T-helper 1 cell treated with Interleukin-12 subunit alpha and Interleukin-12 subunit beta and Interleukin-4 antibody, amounts not matched to agents 30 μg/mL and 1 μg/mL, for 36 hours (primary cell): ENCODE results near the gene TCF7L1.
"Not testable (repeated sequence)": the region's sequence is repeated elsewhere in the genome, so short reads cannot be mapped to it uniquely, and the experiment has no call there.

Source experiments
- H3K27ac Mint-ChIP-seq: one replicate; pipeline ENCODE4 v1.8.0; 2021; ENCODE audit warnings: mild to moderate bottlenecking, mixed read lengths
- H3K27me3 Mint-ChIP-seq: one replicate; pipeline ENCODE4 v1.8.0; 2021; ENCODE audit warnings: low read depth, mixed read lengths
- H3K36me3 Mint-ChIP-seq: one replicate; pipeline ENCODE4 v1.8.0; 2021; ENCODE audit warnings: low read depth, mixed read lengths
- H3K4me1 Mint-ChIP-seq: one replicate; pipeline ENCODE4 v1.8.0; 2021; ENCODE audit warnings: low read depth, mixed read lengths
- H3K4me3 Mint-ChIP-seq: one replicate; pipeline ENCODE4 v1.8.0; 2021; ENCODE audit warnings: mild to moderate bottlenecking, moderate library complexity, mixed read lengths
- H3K9me3 Mint-ChIP-seq: one replicate; pipeline ENCODE4 v1.8.0; 2021; ENCODE audit warnings: mixed read lengths

TCF7L1 gene

DNA sequence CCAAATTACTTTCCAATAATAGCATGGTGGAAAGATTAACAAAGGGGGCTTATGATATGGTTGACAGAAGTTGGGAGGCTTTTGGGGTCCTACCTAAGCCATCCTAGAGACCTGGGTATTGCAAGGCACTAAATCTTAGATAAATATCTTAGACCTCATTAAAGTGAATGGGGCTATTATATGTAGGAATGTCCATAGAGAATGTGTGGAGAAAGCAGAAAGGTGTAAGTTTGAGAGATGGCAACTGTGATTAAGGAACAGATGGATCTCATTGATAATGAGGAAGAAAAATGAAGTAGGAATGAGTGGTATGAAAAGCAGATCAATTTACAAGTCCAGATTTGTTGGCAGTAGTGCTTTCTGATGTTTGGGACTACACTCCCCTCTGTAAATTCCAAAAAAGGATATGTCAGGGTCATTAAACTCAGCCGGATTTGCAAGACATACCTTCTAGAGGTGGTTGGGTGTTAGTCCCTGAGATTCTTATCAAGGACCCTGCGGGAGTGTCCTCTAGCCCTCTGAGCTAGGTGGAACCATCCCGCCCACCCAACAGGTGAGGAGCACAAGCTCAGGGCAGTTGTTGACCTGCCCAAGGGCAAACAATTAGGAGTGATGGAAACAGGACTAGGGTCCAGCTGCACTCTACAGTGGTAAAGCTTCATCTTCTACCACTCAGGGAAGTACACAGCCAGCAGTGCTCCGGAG, 12.1 kb downstream of the TCF7L1 start:
- Mint-ChIP-seq H3K27me3 (peaks cover 29% of the 10 kb centered on the region), H3K36me3 (no peaks in the 10 kb centered on the region), H3K27ac (no peak overlapping the region), H3K4me3 (no peak overlapping the region), H3K4me1 (no peaks in the 10 kb centered on the region), H3K9me3 (no peaks in the 10 kb centered on the region)

GRCh38 chr2:85148190-85148589, 15.0 kb downstream of the TCF7L1 start:
- no peak overlapping the region for H3K4me3 Mint-ChIP-seq
- H3K9me3 Mint-ChIP-seq, result no peaks in the 10 kb centered on the region
- peaks cover 20% of the 10 kb centered on the region for H3K27me3 Mint-ChIP-seq
- H3K27ac Mint-ChIP-seq, result no peak overlapping the region
- H3K4me1 Mint-ChIP-seq, result no peaks in the 10 kb centered on the region
- no peaks in the 10 kb centered on the region for H3K36me3 Mint-ChIP-seq

DNA sequence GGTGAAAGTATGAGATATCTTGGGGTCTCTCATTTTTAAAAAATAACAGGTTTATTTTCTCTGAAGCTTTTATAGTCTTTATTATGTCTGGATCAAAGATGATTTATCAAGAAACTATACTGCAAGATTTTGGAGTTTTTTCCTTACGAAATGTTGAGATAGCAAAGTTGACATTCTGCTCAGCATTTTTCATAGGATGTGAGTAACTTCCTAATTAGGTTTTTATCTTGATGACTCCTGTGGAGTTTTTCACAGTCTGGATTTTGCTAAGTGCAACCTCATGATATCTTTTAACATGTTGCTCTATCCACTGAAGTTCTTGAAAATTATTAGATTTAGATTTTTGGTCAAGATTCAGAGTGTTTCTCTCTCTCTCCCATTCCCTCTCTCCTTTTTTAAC, 17.8 kb downstream of the TCF7L1 start:
- Mint-ChIP-seq H3K4me1 (no peaks in the 10 kb centered on the region), H3K9me3 (no peaks in the 10 kb centered on the region), H3K36me3 (no peaks in the 10 kb centered on the region), H3K27me3 (peaks cover 26% of the 10 kb centered on the region), H3K4me3 (no peak overlapping the region), H3K27ac (no peak overlapping the region)

DNA sequence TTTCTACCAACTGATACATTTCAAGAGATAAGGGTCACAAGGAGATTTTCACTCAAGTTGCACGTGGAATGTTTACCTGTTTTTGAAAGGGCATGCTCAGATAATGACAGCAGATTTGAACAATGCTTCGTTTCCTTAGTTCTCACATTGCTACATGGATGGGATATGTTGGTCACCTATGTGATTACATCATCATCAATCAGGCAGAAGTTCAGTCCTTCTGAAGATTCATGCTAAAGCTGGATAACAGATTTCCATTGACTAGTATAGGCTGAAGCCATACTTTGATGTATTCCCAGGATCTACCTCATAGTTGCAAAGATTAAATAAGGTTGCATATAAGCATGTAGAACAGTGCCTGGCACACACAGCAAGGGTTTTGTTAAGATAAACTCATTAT, 19.7 kb downstream of the TCF7L1 start:
- no peak overlapping the region for H3K27ac Mint-ChIP-seq
- no peak overlapping the region for H3K4me3 Mint-ChIP-seq
- peaks cover 24% of the 10 kb centered on the region for H3K27me3 Mint-ChIP-seq
- no peaks in the 10 kb centered on the region for H3K36me3 Mint-ChIP-seq
- H3K4me1 Mint-ChIP-seq, result no peaks in the 10 kb centered on the region
- no peaks in the 10 kb centered on the region for H3K9me3 Mint-ChIP-seq

- Mint-ChIP-seq H3K9me3 (no peaks in the 10 kb centered on the region), H3K27me3 (peaks cover 21% of the 10 kb centered on the region), H3K4me1 (no peaks in the 10 kb centered on the region), H3K36me3 (no peaks in the 10 kb centered on the region), H3K4me3 (no peak overlapping the region), H3K27ac (no peak overlapping the region)
Observed at GRCh38 chr2:85154048-85154753, 21.0 kb downstream of the TCF7L1 start.

GRCh38 chr2:85155082-85155481, 21.9 kb downstream of the TCF7L1 start:
- H3K9me3 Mint-ChIP-seq, H3K27ac Mint-ChIP-seq, H3K36me3 Mint-ChIP-seq, H3K4me3 Mint-ChIP-seq, H3K4me1 Mint-ChIP-seq: not testable (repeated sequence)
- peaks cover 21% of the 10 kb centered on the region for H3K27me3 Mint-ChIP-seq

DNA sequence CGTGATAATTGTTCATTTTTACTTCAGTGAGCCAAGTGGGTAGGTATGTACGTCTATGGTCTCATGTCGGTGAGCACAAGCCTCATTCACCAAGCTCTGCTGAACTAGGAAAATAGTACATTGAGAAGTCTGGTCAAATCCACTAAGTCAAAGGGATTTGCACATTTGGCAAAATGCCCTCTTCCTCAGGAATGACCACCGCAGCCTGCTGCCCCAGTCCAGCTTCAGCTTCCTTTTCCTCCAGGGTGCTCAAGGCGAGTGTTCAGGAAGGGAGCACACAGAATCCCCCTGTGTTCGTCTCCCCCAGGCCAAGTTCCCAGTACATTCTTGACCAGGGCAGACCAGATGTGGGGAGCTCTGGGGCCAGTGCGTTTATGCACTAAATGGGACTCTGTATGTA, 23.0 kb downstream of the TCF7L1 start:
- Mint-ChIP-seq H3K27ac (no peak overlapping the region), H3K27me3 (peaks cover 18% of the 10 kb centered on the region), H3K9me3 (no peaks in the 10 kb centered on the region), H3K4me1 (no peaks in the 10 kb centered on the region), H3K4me3 (no peak overlapping the region), H3K36me3 (no peaks in the 10 kb centered on the region)

- Mint-ChIP-seq H3K4me1 (no peaks in the 10 kb centered on the region), H3K4me3 (no peak overlapping the region), H3K36me3 (no peaks in the 10 kb centered on the region), H3K27ac (no peak overlapping the region), H3K27me3 (peaks cover 15% of the 10 kb centered on the region), H3K9me3 (no peaks in the 10 kb centered on the region)
Observed at GRCh38 chr2:85156619-85157018, 23.4 kb downstream of the TCF7L1 start.

DNA sequence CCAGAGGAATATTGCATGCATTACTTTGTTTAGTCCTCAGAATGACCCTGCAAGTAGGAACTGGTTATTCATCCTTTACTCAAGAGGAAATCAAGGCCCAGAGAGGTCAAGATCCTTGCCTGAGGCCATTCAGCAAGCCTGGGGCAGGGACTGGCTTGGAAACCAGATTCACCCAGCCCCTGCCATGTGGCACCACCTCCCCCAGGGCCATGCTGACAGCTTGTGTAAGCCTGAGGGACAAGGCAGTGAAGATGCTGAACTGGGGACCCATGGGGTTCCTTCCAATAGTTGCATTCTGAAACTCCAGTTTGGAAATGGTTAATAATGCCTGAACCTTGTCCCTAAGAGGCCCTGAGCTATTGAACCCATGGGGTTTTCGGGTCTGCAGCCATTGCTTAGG, 24.2 kb downstream of the TCF7L1 start:
- H3K9me3 Mint-ChIP-seq, result no peaks in the 10 kb centered on the region
- H3K36me3 Mint-ChIP-seq, result no peaks in the 10 kb centered on the region
- H3K4me1 Mint-ChIP-seq, result no peaks in the 10 kb centered on the region

GRCh38 chr2:85158559-85159273, 25.5 kb downstream of the TCF7L1 start:
- peaks cover 8% of the 10 kb centered on the region for H3K27me3 Mint-ChIP-seq
- H3K9me3 Mint-ChIP-seq, result no peaks in the 10 kb centered on the region
- no peaks in the 10 kb centered on the region for H3K4me1 Mint-ChIP-seq
- no peaks in the 10 kb centered on the region for H3K36me3 Mint-ChIP-seq
- no peak overlapping the region for H3K4me3 Mint-ChIP-seq
- no peak overlapping the region for H3K27ac Mint-ChIP-seq

More for the DNA sequence above, 24.2 kb downstream of the TCF7L1 start:
- no peak overlapping the region for H3K27ac Mint-ChIP-seq
- H3K27me3 Mint-ChIP-seq, result peaks cover 12% of the 10 kb centered on the region
- no peak overlapping the region for H3K4me3 Mint-ChIP-seq

DNA sequence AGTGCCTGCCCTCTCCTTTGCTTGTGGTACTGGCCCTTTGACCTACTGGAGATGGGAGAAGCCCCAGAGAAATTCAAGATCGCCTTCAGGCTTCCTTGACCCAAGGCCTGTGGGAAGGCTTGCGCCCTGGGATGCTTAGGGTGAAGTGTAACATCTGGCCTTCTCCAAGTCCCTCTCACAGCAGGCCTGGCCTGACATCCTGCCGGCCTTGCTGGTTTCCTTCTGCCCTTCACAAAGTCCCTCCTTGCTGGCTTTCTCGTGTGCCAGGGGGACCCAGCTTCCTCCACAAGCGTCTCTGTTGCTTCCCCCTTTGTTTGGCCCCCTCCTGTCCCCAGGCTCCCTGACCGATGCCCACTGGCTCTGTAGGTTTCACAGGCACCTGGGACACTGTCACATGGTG, 26.4 kb downstream of the TCF7L1 start:
- Mint-ChIP-seq H3K9me3 (no peaks in the 10 kb centered on the region), H3K4me3 (no peak overlapping the region), H3K27ac (no peak overlapping the region), H3K27me3 (no peaks in the 10 kb centered on the region), H3K36me3 (no peaks in the 10 kb centered on the region), H3K4me1 (no peaks in the 10 kb centered on the region)

- H3K27ac Mint-ChIP-seq, result no peak overlapping the region
- H3K4me3 Mint-ChIP-seq, result no peak overlapping the region
- no peaks in the 10 kb centered on the region for H3K36me3 Mint-ChIP-seq
- H3K27me3 Mint-ChIP-seq, result no peaks in the 10 kb centered on the region
- no peaks in the 10 kb centered on the region for H3K4me1 Mint-ChIP-seq
- H3K9me3 Mint-ChIP-seq, result no peaks in the 10 kb centered on the region
Observed at GRCh38 chr2:85160966-85161960, 28.1 kb downstream of the TCF7L1 start.

DNA sequence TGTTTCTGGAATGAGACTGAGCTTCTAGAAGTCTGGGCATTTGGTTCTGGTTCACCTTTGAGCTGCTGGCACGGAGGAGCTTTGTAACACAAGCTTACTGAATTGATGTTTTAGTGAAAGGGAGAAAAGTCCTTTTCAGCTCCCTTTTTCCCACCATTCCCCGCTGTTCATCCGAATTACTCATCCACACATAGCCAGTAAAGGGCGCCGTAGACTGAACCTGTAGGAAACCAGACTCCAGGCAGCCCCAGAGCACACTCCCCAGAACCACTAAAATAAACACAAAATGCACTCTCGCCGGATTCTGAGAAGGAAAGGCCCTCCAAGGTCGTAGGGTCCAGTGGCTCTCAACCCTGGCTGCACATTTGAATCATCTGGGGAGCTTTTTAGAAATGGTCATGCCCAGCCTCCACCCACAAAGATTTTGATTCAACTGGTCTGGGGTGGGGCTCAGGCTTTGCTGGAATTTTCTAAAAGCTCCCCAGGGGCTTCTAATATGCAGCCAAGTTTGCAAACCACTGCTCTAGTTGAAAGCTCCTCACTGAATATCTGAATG, 29.6 kb downstream of the TCF7L1 start:
- no peaks in the 10 kb centered on the region for H3K36me3 Mint-ChIP-seq
- no peaks in the 10 kb centered on the region for H3K27me3 Mint-ChIP-seq
- no peak overlapping the region for H3K4me3 Mint-ChIP-seq
- no peaks in the 10 kb centered on the region for H3K9me3 Mint-ChIP-seq
- no peaks in the 10 kb centered on the region for H3K4me1 Mint-ChIP-seq
- H3K27ac Mint-ChIP-seq, result no peak overlapping the region

- no peaks in the 10 kb centered on the region for H3K36me3 Mint-ChIP-seq
- H3K4me3 Mint-ChIP-seq, result no peak overlapping the region
- H3K4me1 Mint-ChIP-seq, result no peaks in the 10 kb centered on the region
- no peaks in the 10 kb centered on the region for H3K9me3 Mint-ChIP-seq
- no peaks in the 10 kb centered on the region for H3K27me3 Mint-ChIP-seq
- H3K27ac Mint-ChIP-seq, result no peak overlapping the region
Observed at GRCh38 chr2:85163675-85164074, 30.5 kb downstream of the TCF7L1 start.
